ENCODE data around the gene FAM9C. TPM values are rescaled to one million over a fixed set of nuclear protein-coding genes. Genes with fewer than 3 reads are reported as not detected.

FAM9C gene
- not detected for total RNA-seq

DNA sequence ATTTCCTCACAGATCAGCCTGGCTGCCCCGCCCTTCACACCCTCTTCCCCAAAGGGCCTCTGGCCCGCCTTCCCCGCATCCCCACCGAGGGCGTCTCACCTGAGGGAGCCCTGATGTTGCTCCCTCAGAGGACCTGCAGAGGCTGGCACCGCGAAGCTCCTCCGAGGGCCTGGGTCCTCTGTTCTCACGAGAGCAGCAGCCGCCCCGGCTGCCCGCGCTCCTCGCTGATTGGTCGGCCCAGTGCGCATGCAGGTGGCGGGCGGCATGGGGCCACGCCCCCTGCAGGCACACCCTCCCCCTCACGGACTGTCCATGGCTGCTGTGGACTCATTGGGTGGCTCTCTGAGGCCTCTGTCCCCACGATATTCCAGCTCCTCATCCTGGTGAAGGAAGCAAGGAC, at the start of gene FAM9C:
Gene FAM9C, minus strand, starts transcription at position 180 of the 400 bp plus-strand sequence. CDS start 831 bp downstream, outside the sequence.
- TF ChIP-seq POLR2AphosphoS5 (IDR thresholded peaks at IDR 0.05) (no peak), POLR2A (IDR thresholded peaks at IDR 0.05; ENCODE audit: low read depth) (no peak), CTCF (IDR thresholded peaks at IDR 0.05) (no peak), EP300 (IDR thresholded peaks at IDR 0.05) (no peak)
- no peak within 1 kb of the TSS for H3K4me3 ChIP-seq
- intact Hi-C loops (cut with DNase I) = no loop called here
- H3K4me1 ChIP-seq = peaks cover 0 to 11% (median 5%) of the 10 kb centered on the region in 4 donors
- no peaks in the 10 kb centered on the region for H3K36me3 ChIP-seq
- no peaks in the 10 kb centered on the region for H3K27me3 ChIP-seq
- no peaks in the 10 kb centered on the region for H3K9me3 ChIP-seq
- H3K27ac ChIP-seq (replicated peaks in 1 of 4) = no peak within 1 kb of the TSS
- WGBS = 83% methylated on average over 1 of the region's 21 CpGs
- no peak for DNase-seq (ENCODE audit: extremely low spot score)

GRCh38 chrX:13093529-13094140, 49.2 kb upstream of the FAM9C start:
- no peak for TF ChIP-seq POLR2A (IDR thresholded peaks at IDR 0.05; ENCODE audit: low read depth)
- TF ChIP-seq CTCF (IDR thresholded peaks at IDR 0.05) = no peak
- no peak for TF ChIP-seq POLR2AphosphoS5 (IDR thresholded peaks at IDR 0.05)
- TF ChIP-seq EP300 (IDR thresholded peaks at IDR 0.05) = no peak
- Histone ChIP-seq H3K27ac (replicated peaks in 1 of 4) (no peak overlapping the region), H3K27me3 (no peaks in the 10 kb centered on the region), H3K4me3 (no peak overlapping the region), H3K4me1 (peaks cover 7 to 29% (median 14%) of the 10 kb centered on the region in 4 donors), H3K9me3 (no peaks in the 10 kb centered on the region), H3K36me3 (no peaks in the 10 kb centered on the region)
- intact Hi-C loops (cut with DNase I) = no loop called here
- WGBS = 93% methylated on average over 6 of the region's 6 CpGs
- no peak for DNase-seq (ENCODE audit: extremely low spot score)

GRCh38 chrX:13092455-13092941, 48.1 kb upstream of the FAM9C start:
- peaks cover 7 to 29% (median 14%) of the 10 kb centered on the region in 4 donors for H3K4me1 ChIP-seq
- no peaks in the 10 kb centered on the region for H3K36me3 ChIP-seq
- no peaks in the 10 kb centered on the region for H3K9me3 ChIP-seq
- intact Hi-C loops (cut with DNase I) = no loop called here
- WGBS = 82% methylated on average over 5 of the region's 7 CpGs
- DNase-seq (ENCODE audit: extremely low spot score) = no peak
- no peaks in the 10 kb centered on the region for H3K27me3 ChIP-seq
- H3K4me3 ChIP-seq = no peak overlapping the region
- no peak for TF ChIP-seq EP300 (IDR thresholded peaks at IDR 0.05)
- TF ChIP-seq CTCF (IDR thresholded peaks at IDR 0.05) = no peak
- TF ChIP-seq POLR2AphosphoS5 (IDR thresholded peaks at IDR 0.05) = no peak
- no peak for TF ChIP-seq POLR2A (IDR thresholded peaks at IDR 0.05; ENCODE audit: low read depth)
- H3K27ac ChIP-seq (replicated peaks in 1 of 4) = no peak overlapping the region

GRCh38 chrX:13091111-13091765, 46.8 kb upstream of the FAM9C start:
- TF ChIP-seq CTCF (IDR thresholded peaks at IDR 0.05) = no peak
- TF ChIP-seq EP300 (IDR thresholded peaks at IDR 0.05) = no peak
- TF ChIP-seq POLR2A (IDR thresholded peaks at IDR 0.05; ENCODE audit: low read depth) = no peak
- no peak for TF ChIP-seq POLR2AphosphoS5 (IDR thresholded peaks at IDR 0.05)
- H3K27ac ChIP-seq (replicated peaks in 1 of 4) = peak overlapping the region; percentile 43 to 73 (median 56)
- DNase-seq (ENCODE audit: extremely low spot score) = no peak
- H3K36me3 ChIP-seq = no peaks in the 10 kb centered on the region
- no peaks in the 10 kb centered on the region for H3K9me3 ChIP-seq
- no peaks in the 10 kb centered on the region for H3K27me3 ChIP-seq
- WGBS = 63% methylated on average over 6 of the region's 6 CpGs
- intact Hi-C loops (cut with DNase I) = no loop called here
- peaks cover 7 to 29% (median 14%) of the 10 kb centered on the region in 4 donors for H3K4me1 ChIP-seq
- H3K4me3 ChIP-seq = no peak overlapping the region

Measured in esophagus muscularis mucosa (tissue), 4 donors.